ENCODE results near the gene EPHA8.

The EPHA8 gene

DNA sequence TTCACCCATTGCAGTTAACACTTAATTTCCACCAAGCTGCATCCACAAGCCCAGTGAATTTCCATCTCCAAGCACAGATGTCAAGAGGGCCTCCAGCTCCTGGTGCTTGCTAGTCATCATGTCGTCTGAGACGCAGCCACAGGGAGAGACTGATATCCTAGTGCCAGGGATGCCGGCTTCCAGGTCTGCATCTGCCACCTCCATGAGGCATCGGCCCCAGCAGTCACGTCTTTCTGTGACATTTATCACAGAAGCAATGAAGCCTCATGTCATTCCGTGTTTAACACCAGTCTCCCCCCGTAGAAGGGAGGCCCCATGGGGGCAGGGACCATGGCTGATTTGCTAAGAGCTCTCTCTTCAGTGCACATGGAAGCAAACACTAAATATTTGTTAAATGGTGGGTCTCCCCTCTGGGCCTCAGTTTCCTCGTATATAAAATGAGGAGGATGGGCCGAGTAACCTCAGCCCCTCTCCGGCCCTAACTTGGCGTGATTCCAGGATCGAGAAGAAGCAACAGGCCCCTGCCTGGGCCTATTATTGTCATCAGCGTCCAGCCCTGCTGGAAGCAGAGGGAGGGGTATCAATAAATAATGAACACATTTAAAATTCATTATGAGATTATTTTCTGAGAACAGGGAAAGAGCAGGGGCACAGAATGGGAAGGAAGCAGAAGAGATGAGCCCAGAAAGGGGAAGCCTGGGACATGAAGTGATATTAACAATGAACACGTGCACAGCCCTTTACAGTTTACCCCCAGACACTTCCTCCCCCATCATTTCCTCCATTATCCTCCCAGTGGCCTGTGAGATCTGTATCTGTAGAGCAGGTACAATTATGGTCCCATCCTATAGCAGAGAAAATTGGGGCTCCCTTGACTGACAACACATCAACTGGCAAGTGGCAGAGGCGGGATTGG lies 88.9 kb downstream of the EPHA8 start:
- DNase-seq = no peak

GRCh38 chr1:22652881-22653316 lies 89.6 kb downstream of the EPHA8 start, which contains the start of gene C1QB:
C1QB (plus strand) TSS chr1:22653236; CDS start chr1:22659463, 6,227 bp downstream.
- no peak for DNase-seq
